GM12874 (cell line): ENCODE measurements around the gene SRP68.

ENCODE experiments used
- TF ChIP-seq, protein P1 (sequence below): IDR thresholded peaks from 2 replicates; pipeline ENCODE4 v1.5.1; 2011; ENCODE audit warnings: low read depth, mild to moderate bottlenecking, control low read depth, low read length, moderate library complexity; ENCODE audit not compliant: insufficient read depth

SRP68 gene

DNA sequence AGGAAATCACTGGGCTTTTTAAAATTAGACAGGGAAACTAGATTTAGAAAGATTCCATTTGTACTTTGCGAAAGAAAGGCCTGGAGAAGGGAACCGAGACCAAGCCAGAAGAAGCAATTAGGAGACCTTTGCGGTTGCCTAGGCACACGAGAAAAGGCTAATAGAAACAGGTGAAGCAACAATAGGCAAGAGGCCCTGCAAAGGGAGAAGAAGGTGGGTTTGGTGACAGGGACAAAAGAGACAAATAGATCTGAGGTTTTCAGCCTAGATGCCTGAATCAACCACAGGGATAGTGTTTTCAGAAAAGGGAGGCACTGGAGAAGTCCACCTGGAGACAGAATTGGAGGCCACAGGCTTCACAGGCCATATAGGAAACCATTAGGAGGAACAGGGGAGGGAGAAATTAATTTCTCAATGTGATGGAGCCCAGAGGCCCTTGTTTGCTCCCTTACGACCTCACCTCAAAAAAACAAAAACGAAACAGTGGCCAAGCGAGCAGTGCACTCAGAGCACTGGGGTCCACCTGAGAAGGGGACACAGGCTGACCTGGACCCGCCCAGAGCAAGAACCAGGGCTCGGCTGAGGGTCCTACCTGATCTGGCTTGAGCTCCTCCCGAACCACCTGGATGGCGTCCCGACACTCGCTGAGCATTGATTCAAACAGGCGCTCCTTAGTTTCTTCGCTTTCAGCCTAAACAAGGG lies 22.3 kb downstream of the SRP68 start:
- TF ChIP-seq, protein P1, sequence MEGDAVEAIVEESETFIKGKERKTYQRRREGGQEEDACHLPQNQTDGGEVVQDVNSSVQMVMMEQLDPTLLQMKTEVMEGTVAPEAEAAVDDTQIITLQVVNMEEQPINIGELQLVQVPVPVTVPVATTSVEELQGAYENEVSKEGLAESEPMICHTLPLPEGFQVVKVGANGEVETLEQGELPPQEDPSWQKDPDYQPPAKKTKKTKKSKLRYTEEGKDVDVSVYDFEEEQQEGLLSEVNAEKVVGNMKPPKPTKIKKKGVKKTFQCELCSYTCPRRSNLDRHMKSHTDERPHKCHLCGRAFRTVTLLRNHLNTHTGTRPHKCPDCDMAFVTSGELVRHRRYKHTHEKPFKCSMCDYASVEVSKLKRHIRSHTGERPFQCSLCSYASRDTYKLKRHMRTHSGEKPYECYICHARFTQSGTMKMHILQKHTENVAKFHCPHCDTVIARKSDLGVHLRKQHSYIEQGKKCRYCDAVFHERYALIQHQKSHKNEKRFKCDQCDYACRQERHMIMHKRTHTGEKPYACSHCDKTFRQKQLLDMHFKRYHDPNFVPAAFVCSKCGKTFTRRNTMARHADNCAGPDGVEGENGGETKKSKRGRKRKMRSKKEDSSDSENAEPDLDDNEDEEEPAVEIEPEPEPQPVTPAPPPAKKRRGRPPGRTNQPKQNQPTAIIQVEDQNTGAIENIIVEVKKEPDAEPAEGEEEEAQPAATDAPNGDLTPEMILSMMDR = no peak

- TF ChIP-seq, protein P1 = no peak
These were observed 23.1 kb downstream of the SRP68 start for GRCh38 chr17:76049239-76049638.

- TF ChIP-seq, protein P1 = no peak
These were observed 23.6 kb downstream of the SRP68 start for GRCh38 chr17:76048711-76049110.

DNA sequence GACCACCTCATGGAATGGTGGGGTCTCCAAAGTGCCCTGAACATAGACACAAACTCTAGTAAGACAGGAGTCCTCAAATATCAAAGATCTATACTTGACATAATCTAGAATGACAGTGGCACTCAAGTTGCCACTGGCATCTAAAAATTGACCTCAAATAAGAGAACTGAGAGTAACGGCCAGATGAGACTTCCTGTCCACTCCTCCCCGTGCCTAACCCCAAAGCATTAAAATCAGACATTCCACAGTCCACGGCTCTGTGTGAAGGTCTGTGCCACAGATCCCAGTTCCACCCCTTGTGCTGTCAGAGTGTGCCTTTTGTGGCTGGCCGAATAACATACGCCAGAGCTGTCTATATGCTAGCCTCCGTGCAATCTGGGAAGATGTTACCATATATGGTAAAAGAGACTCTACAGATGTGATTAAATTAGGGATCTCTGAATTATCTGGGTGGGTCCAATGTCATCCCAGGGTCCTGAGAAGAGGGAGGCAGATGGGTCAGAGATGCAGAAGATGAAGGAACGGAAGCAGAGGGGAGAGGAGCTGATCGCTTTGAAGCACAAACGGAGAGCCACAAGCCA lies 24.2 kb downstream of the SRP68 start:
- TF ChIP-seq, protein P1 = no peak

DNA sequence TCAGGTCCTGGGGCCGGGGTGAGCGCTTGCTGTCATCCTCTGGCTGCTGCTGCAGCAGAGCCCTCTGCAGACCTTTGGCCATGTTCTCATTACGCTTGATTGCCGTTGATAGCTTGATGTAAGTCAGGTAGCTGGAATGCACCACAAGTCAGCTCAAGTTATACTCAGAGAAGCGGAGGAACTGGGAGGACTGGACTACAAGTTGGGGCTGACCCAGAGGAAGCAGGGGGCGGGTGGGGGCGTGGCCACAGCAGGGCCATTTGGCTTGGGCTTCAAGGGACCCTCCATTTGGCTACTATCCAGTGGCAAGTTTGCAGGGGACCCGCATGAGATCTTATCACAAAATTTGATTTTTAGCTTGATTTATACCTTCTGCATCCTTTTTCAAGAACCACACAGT lies 26.3 kb downstream of the SRP68 start:
- TF ChIP-seq, protein P1 = no peak

GRCh38 chr17:76040376-76040775 lies 31.9 kb downstream of the SRP68 start:
- TF ChIP-seq, protein P1 = no peak

- TF ChIP-seq, protein P1 = no peak
These were observed 33.2 kb downstream of the SRP68 start for GRCh38 chr17:76039121-76039520.
